Measurements from ENCODE around the gene RBM15B. TPM values are rescaled to one million over a fixed set of nuclear protein-coding genes. Genes with fewer than 3 reads are reported as not detected.
A peak's percentile ranks its signal among the peaks of the same experiment; 100 is the strongest.

The RBM15B gene
- total RNA-seq = 10 to 100 TPM; 25.7 to 36.0 TPM

- Mint-ChIP-seq H3K4me3 (peak within 1 kb of the TSS; percentile 81), H3K27ac (peak within 1 kb of the TSS in 1 of 2 donors; percentile 67), H3K4me1 (ENCODE audit: low read depth in 2 of 2) (peaks cover 56 to 61% of the 10 kb centered on the region in 2 donors), H3K36me3 (peaks cover 28% of the 10 kb centered on the region), H3K9me3 (no peaks in the 10 kb centered on the region), H3K27me3 (no peaks in the 10 kb centered on the region)
- ATAC-seq = peak; percentile 97 to 98
- DNase-seq (ENCODE audit: low spot score) = peak; percentile 98
Measured at GRCh38 chr3:51391075-51391565, at the start of gene RBM15B. TSS of gene RBM15B (plus strand) at chr3:51391285. CDS start at chr3:51391400, 115 bp downstream.

DNA sequence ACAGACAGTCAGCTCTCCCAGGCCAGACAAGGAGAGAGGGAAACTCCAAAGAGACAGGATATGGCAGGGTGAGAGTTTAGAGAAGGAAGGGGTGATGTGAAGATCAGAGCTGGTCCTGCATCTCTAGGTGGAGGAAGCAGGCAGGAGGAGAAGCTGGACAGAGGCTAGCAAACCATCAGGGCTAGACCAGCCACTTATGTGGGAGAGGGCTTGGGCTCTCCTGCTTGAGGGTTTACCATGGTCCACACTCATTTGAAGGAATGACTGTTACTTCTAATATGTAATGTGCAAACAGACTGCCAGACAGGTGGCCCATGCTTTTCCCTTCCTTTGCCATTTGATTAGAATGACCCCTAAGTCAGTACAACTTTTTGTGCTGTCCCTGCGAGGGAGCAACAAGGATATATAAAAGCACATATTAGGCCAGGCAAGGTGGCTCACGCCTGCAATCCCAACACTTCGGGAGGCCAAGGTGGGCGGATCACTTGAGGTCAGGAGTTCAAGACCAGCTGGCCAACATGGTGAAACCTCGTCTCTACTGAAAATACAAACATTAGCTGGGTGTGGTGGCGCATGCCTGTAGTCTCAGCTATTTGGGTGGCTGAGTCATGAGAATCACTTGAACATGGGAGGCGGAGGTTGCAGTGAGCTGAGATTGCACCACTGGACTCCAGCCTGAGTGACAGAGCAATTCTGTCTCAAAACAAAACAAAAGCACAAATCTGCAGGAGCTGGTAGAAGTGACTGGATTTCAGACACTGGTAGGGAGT lies 47.0 kb upstream of the RBM15B start:
- Mint-ChIP-seq H3K36me3 (no peaks in the 10 kb centered on the region), H3K9me3 (no peaks in the 10 kb centered on the region), H3K4me1 (ENCODE audit: low read depth in 2 of 2) (no peaks in the 10 kb centered on the region), H3K4me3 (no peak overlapping the region), H3K27me3 (peaks cover 0 to 3% of the 10 kb centered on the region in 2 donors), H3K27ac (no peak overlapping the region)
- DNase-seq (ENCODE audit: low spot score) (no peak), ATAC-seq (peak; percentile 9 to 15)

GRCh38 chr3:51350751-51351150 lies 40.3 kb upstream of the RBM15B start:
- Mint-ChIP-seq H3K4me1 (ENCODE audit: low read depth in 2 of 2) (no peaks in the 10 kb centered on the region), H3K9me3 (no peaks in the 10 kb centered on the region), H3K4me3 (no peak overlapping the region), H3K27ac (no peak overlapping the region), H3K36me3 (no peaks in the 10 kb centered on the region), H3K27me3 (peaks cover 0 to 6% of the 10 kb centered on the region in 2 donors)
- ATAC-seq (no peak), DNase-seq (ENCODE audit: low spot score) (no peak)

DNA sequence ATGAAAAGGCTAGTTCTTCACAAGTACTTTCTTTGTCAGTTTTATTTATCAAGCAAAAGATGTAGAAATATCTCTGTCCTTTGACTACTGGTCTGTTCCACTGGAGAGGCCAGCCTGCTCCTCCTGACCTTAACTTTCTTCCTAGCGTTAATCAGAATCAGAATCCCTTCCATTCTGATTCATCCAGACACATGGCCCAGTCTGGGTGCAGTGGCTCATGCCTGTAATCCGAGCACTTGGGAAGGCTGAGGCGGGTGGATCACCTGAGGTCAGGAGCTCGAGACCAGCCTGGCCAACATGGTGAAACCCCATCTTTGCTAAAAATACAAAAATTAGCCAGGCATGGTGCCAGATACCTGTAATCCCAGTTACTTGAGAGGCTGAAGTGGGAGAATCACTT lies 38.0 kb upstream of the RBM15B start:
- Mint-ChIP-seq H3K27me3 (peaks cover 0 to 3% of the 10 kb centered on the region in 2 donors), H3K9me3 (no peaks in the 10 kb centered on the region), H3K4me1 (ENCODE audit: low read depth in 2 of 2) (no peaks in the 10 kb centered on the region), H3K4me3 (no peak overlapping the region), H3K36me3 (no peaks in the 10 kb centered on the region), H3K27ac (no peak overlapping the region)
- DNase-seq (ENCODE audit: low spot score) (no peak), ATAC-seq (no peak)

DNA sequence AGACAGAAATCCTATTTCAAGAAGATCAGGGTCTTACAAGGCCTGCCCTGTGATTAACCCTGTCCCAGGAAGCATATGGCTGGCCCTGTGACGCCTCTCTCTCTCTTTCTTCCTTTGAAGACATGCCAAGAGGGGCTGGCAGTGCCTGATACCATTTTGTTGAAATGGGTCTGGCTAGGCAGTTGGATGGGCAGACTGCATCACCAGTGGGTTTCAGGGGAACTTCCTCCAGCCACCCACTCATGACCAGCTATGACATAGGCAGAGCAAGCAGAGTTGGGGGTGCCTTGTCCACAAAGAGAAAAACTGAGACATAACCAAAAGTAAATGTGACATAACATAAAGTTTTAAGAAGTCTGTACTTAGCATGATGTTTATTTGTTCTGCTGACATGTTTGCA lies 37.4 kb upstream of the RBM15B start:
- ATAC-seq = no peak
- H3K27me3 Mint-ChIP-seq = peaks cover 0 to 3% of the 10 kb centered on the region in 2 donors
- H3K4me3 Mint-ChIP-seq = no peak overlapping the region
- no peaks in the 10 kb centered on the region for H3K36me3 Mint-ChIP-seq
- H3K27ac Mint-ChIP-seq = no peak overlapping the region
- H3K9me3 Mint-ChIP-seq = no peaks in the 10 kb centered on the region
- DNase-seq (ENCODE audit: low spot score) = no peak
- no peaks in the 10 kb centered on the region for H3K4me1 Mint-ChIP-seq (ENCODE audit: low read depth in 2 of 2)

- Mint-ChIP-seq H3K27me3 (peaks cover 0 to 3% of the 10 kb centered on the region in 2 donors), H3K27ac (no peak overlapping the region), H3K36me3 (no peaks in the 10 kb centered on the region), H3K9me3 (no peaks in the 10 kb centered on the region), H3K4me1 (ENCODE audit: low read depth in 2 of 2) (no peaks in the 10 kb centered on the region), H3K4me3 (no peak overlapping the region)
- ATAC-seq = no peak
- DNase-seq (ENCODE audit: low spot score) = no peak
Measured at GRCh38 chr3:51354172-51354571, 36.9 kb upstream of the RBM15B start.

DNA sequence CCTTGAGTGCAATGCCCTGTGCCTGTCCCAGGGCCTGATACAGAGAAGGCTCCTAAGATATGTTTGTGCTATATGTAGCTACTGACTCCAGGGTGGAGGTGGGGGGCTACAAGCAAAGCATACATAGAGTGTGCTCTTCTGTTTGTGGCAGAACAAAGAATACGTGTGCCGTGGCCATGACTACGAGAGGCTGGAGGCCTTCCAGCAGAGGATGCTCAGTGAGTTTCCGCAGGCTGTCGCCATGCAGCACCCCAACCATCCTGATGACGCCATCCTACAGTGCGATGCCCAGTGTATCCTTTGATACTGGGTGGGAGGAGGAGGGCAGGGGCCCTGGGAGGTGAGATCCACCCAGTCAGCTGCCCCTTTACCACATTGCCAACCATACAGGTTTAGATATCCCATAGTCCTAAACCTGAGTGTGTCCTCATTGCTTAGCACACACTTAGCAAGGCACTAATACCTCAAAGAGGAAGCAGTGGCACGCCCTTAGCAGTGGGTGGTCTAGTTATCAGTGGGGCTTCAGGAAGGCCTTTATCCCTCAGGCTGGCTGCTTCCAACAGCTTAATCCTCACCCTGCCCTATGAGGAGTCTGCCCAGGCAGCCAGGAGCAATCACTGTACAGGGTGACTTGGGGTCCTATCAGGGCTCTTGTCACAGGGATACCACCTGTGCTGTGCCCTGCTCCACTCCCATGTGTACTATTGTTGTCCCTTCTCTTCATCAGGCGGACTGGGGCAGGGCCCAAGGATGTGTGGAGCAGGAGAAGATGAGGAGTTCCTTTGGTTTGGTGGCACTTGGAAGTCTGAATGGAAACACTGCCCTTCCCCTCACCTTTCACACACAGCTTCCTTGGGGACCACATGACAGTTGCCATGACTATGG lies 36.1 kb upstream of the RBM15B start:
- H3K36me3 Mint-ChIP-seq = no peaks in the 10 kb centered on the region
- ATAC-seq (no peak), DNase-seq (ENCODE audit: low spot score) (no peak)
- H3K9me3 Mint-ChIP-seq = no peaks in the 10 kb centered on the region
- H3K4me3 Mint-ChIP-seq = no peak overlapping the region
- H3K27me3 Mint-ChIP-seq = no peaks in the 10 kb centered on the region
- H3K27ac Mint-ChIP-seq = no peak overlapping the region
- no peaks in the 10 kb centered on the region for H3K4me1 Mint-ChIP-seq (ENCODE audit: low read depth in 2 of 2)

DNA sequence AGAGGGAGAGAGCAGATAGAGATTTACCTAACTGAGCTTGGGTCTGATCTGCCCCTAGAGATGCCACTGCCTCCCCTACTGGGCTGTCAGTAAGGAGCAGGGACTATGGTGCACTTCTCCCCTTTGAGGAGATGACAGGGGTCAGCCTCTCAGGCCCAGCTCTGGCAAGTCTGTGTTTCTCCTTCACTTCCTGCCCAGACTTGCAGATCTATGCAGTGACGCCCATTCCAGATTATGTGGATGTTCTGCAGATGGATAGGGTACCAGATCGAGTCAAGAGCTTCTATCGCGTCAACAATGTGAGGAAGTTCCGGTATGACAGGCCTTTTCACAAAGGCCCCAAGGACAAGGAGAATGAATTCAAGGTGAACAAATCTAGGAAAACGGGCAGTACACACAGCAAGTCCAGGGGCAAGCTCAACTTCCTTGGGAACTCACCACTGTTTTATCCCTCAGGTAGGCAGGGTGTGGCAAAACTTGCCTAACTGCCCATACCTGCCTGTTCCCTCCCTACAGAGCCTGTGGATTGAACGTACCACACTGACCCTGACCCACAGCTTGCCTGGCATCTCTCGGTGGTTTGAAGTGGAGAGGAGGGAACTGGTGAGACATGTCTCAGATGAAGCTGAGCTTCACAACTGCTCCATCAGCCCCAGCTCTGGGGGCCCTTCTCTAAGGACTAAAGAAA lies 35.0 kb upstream of the RBM15B start:
- Mint-ChIP-seq H3K27me3 (no peaks in the 10 kb centered on the region), H3K4me1 (ENCODE audit: low read depth in 2 of 2) (no peaks in the 10 kb centered on the region)

DNA sequence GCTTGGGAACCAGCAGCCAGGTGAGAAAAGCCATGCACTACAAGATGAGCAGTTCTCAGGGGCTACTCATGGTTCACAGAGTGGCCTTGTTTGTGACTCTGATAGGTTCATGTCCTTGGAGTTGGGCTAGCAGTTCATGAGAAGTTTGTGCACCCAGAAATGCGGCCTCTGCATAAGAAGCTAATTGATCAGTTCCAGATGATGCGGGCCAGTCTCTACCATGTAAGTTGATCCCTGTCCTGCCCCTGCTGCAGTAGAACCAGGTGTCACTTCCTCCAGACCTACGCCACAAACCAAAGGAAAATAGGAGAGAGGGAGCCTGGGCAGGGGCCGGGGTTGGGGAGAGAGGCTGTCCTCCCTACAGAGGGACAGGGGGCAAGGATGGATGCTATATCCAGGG lies 33.2 kb upstream of the RBM15B start:
- DNase-seq (ENCODE audit: low spot score) (no peak), ATAC-seq (no peak)
- no peak overlapping the region for H3K27ac Mint-ChIP-seq
- H3K4me3 Mint-ChIP-seq = no peak overlapping the region
- H3K27me3 Mint-ChIP-seq = no peaks in the 10 kb centered on the region
- H3K4me1 Mint-ChIP-seq (ENCODE audit: low read depth in 2 of 2) = no peaks in the 10 kb centered on the region
- no peaks in the 10 kb centered on the region for H3K36me3 Mint-ChIP-seq
- H3K9me3 Mint-ChIP-seq = no peaks in the 10 kb centered on the region

More for the DNA sequence above, 35.0 kb upstream of the RBM15B start:
- Mint-ChIP-seq H3K27ac (no peak overlapping the region), H3K36me3 (no peaks in the 10 kb centered on the region), H3K9me3 (no peaks in the 10 kb centered on the region), H3K4me3 (no peak overlapping the region)
- ATAC-seq = no peak
- DNase-seq (ENCODE audit: low spot score) = no peak

- ATAC-seq (no peak), DNase-seq (ENCODE audit: low spot score) (no peak)
- Mint-ChIP-seq H3K27me3 (no peaks in the 10 kb centered on the region), H3K4me3 (no peak overlapping the region), H3K4me1 (ENCODE audit: low read depth in 2 of 2) (no peaks in the 10 kb centered on the region), H3K27ac (no peak overlapping the region), H3K36me3 (no peaks in the 10 kb centered on the region), H3K9me3 (no peaks in the 10 kb centered on the region)
Measured at GRCh38 chr3:51358981-51359380, 32.1 kb upstream of the RBM15B start.

- Mint-ChIP-seq H3K9me3 (no peaks in the 10 kb centered on the region), H3K4me1 (ENCODE audit: low read depth in 2 of 2) (no peaks in the 10 kb centered on the region), H3K27me3 (peaks cover 0 to 5% of the 10 kb centered on the region in 2 donors), H3K36me3 (no peaks in the 10 kb centered on the region), H3K4me3 (no peak overlapping the region), H3K27ac (no peak overlapping the region)
- ATAC-seq (no peak), DNase-seq (ENCODE audit: low spot score) (no peak)
Measured at GRCh38 chr3:51360806-51361205, 30.3 kb upstream of the RBM15B start.

GRCh38 chr3:51361746-51362145 lies 29.3 kb upstream of the RBM15B start:
- H3K4me3 Mint-ChIP-seq = no peak overlapping the region
- no peaks in the 10 kb centered on the region for H3K36me3 Mint-ChIP-seq
- H3K4me1 Mint-ChIP-seq (ENCODE audit: low read depth in 2 of 2) = no peaks in the 10 kb centered on the region
- DNase-seq (ENCODE audit: low spot score) (no peak), ATAC-seq (no peak)
- no peaks in the 10 kb centered on the region for H3K9me3 Mint-ChIP-seq
- peaks cover 5 to 7% of the 10 kb centered on the region in 2 donors for H3K27me3 Mint-ChIP-seq
- no peak overlapping the region for H3K27ac Mint-ChIP-seq

DNA sequence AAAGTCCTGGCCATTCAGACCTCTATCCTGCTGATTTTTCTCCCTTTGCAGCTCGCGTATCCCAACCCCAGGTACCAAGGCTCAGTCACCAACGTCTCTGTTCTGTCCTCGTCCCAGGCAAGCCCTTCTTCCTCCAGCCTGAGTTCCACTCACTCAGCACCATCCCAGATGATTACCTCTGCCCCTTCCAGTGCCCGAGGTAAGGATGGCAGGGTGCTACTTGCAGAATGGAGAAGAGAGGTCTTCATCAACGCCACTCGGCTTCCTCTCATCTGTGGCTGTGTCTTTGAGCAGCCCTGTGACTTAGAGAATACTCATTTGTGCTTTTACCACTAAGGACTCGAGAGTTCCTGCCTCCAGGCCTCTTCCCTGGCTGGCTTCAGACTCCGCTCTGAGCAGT lies 28.6 kb upstream of the RBM15B start:
- Mint-ChIP-seq H3K27me3 (peaks cover 10 to 13% of the 10 kb centered on the region in 2 donors), H3K36me3 (no peaks in the 10 kb centered on the region), H3K9me3 (no peaks in the 10 kb centered on the region), H3K4me1 (ENCODE audit: low read depth in 2 of 2) (no peaks in the 10 kb centered on the region), H3K4me3 (no peak overlapping the region), H3K27ac (no peak overlapping the region)
- ATAC-seq (no peak), DNase-seq (ENCODE audit: low spot score) (no peak)

Data from natural killer cell treated with Interleukin-12 subunit alpha and Interleukin-12 subunit beta and Interleukin-15 and Interleukin-18, amount 100 ng/mL, for 72 hours (primary cell).